Effector memory CD4-positive, alpha-beta T cell (primary cell): ENCODE results near the gene ACTN2.

ENCODE experiments used
- DNase-seq, 3 donors: peaks; one replicate each; pipeline ENCODE4 v3.0.0-alpha.2; 2020
- H3K27ac ChIP-seq: 2 replicates; pipeline ENCODE4 v1.7.0; 2013; ENCODE audit warnings: mild to moderate bottlenecking, low read length, moderate library complexity; ENCODE audit not compliant: insufficient read depth, poor library complexity, severe bottlenecking
- H3K27me3 ChIP-seq: replicated peaks from 2 replicates; pipeline ENCODE4 v1.7.0; 2013; ENCODE audit warnings: mild to moderate bottlenecking, low read length; ENCODE audit not compliant: insufficient read depth, control insufficient read depth, poor library complexity, severe bottlenecking
- H3K36me3 ChIP-seq: 2 replicates; pipeline ENCODE4 v1.7.0; 2013; ENCODE audit warnings: mild to moderate bottlenecking, low read length, moderate library complexity; ENCODE audit not compliant: control insufficient read depth, insufficient read depth
- H3K4me1 ChIP-seq: 2 replicates; pipeline ENCODE4 v1.7.0; 2013; ENCODE audit warnings: low read length, mild to moderate bottlenecking; ENCODE audit not compliant: control insufficient read depth, insufficient read depth, poor library complexity, severe bottlenecking
- H3K4me3 ChIP-seq: 2 replicates; pipeline ENCODE4 v1.7.0; 2013; ENCODE audit warnings: low read length, low read depth, mild to moderate bottlenecking; ENCODE audit not compliant: insufficient read depth, poor library complexity, severe bottlenecking
- H3K9me3 ChIP-seq: 2 replicates; pipeline ENCODE4 v1.7.0; 2013; ENCODE audit warnings: mild to moderate bottlenecking, low read length, moderate library complexity; ENCODE audit not compliant: control insufficient read depth

The ACTN2 gene

DNA sequence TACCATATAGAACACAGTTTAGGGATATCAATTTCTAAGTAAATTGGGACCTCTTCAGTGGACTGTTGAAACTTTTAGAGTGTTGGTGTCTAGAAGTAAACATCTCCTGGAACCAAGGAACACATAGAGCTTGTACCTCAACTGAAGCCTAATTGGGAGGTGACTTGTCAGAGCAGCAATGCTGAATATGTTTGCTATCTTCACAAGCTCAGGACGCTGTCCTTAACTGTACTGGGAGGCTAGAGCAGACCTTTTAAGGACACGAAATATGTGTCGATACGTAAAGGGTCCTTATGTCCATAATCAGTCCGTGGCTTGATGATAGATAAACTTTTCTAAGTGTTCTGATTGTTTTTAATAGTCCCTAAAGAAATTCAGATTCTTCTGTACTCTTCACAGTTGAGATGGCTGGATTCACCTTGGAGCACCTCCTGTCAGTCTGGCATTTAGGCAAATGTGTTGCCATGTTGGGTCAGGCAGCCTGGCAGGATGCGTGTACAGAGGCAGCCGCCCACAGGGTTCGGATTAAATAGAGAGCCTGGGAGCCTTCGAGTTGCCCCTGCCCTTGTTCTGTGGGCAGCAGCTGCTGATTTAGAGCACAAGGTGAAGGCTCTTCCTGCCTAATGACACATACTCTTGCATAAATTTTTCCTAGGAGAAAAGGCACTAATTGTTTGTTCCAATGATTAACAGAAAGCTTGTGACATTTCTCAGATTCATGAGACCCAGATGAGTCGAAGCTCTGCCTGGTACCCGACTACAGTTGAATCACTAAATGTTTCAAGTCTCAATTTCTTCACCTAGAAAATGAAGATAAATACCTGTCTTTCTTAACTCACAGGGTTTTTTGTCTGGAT, 3.6 kb downstream of the ACTN2 start:
- no peak overlapping the region for H3K4me3 ChIP-seq
- no peak for DNase-seq
- no peak overlapping the region for H3K27ac ChIP-seq
- peaks cover 11% of the 10 kb centered on the region for H3K4me1 ChIP-seq
- no peaks in the 10 kb centered on the region for H3K9me3 ChIP-seq
- no peaks in the 10 kb centered on the region for H3K36me3 ChIP-seq
- H3K27me3 ChIP-seq = peaks cover 4% of the 10 kb centered on the region

- DNase-seq = no peak
- H3K36me3 ChIP-seq = no peaks in the 10 kb centered on the region
- H3K9me3 ChIP-seq = no peaks in the 10 kb centered on the region
- peaks cover 11% of the 10 kb centered on the region for H3K4me1 ChIP-seq
- H3K27me3 ChIP-seq = peaks cover 4% of the 10 kb centered on the region
- no peak overlapping the region for H3K4me3 ChIP-seq
- H3K27ac ChIP-seq = no peak overlapping the region
These were observed 5.0 kb downstream of the ACTN2 start for GRCh38 chr1:236691348-236691747.

GRCh38 chr1:236692128-236692527, 5.8 kb downstream of the ACTN2 start:
- no peak for DNase-seq
- Histone ChIP-seq H3K36me3 (no peaks in the 10 kb centered on the region), H3K27me3 (peaks cover 4% of the 10 kb centered on the region), H3K27ac (no peak overlapping the region), H3K4me1 (peaks cover 3% of the 10 kb centered on the region), H3K4me3 (no peak overlapping the region), H3K9me3 (no peaks in the 10 kb centered on the region)

GRCh38 chr1:236692742-236693141, 6.4 kb downstream of the ACTN2 start:
- Histone ChIP-seq H3K9me3 (no peaks in the 10 kb centered on the region), H3K4me3 (no peak overlapping the region), H3K27me3 (peaks cover 4% of the 10 kb centered on the region), H3K27ac (no peak overlapping the region), H3K36me3 (no peaks in the 10 kb centered on the region), H3K4me1 (no peaks in the 10 kb centered on the region)
- DNase-seq = no peak

DNA sequence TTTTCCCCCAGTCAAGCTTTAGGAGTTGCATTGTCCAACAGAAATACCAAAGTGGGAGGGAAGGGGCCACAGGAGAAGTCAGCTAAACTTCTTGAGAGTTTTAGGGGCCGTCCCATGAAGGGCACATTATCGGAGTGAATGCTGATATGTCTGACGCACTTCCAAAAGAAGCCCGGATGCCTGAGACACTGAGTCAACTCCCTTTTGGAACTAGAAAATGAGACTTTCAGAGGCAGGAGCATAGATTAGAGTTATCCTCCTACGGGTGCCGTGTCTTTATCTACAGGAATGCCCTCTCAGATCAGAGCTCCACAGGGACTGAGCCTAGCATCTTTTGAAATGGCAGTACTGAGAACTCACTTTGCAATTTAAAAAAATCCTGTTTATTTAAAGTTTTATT, 13.1 kb downstream of the ACTN2 start:
- peaks cover 4% of the 10 kb centered on the region for H3K27me3 ChIP-seq
- no peak overlapping the region for H3K27ac ChIP-seq
- H3K4me1 ChIP-seq = no peaks in the 10 kb centered on the region
- no peak for DNase-seq
- no peak overlapping the region for H3K4me3 ChIP-seq
- H3K36me3 ChIP-seq = no peaks in the 10 kb centered on the region
- no peaks in the 10 kb centered on the region for H3K9me3 ChIP-seq

DNA sequence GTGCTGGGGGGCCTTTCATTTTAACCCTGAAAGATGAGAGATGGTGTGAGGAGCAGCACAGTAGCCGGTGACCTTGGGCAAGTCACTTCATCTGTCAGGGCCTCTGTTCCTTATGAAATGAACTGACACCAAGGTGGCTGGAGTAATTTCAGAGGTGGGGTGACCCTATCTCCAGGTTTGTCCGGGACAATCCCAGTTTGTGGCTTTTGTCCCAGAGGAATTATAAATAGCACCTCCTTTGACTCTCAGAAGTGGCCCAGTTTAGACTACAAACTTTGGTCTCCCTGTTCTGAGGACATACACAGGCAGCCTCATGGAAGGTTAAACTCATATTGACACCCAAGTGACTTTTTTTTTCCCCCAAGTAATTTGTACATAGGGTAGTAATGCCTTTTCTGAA, 14.6 kb downstream of the ACTN2 start:
- H3K36me3 ChIP-seq = no peaks in the 10 kb centered on the region
- DNase-seq = no peak
- H3K4me3 ChIP-seq = no peak overlapping the region
- H3K27me3 ChIP-seq = no peaks in the 10 kb centered on the region
- H3K4me1 ChIP-seq = no peaks in the 10 kb centered on the region
- H3K9me3 ChIP-seq = no peaks in the 10 kb centered on the region
- no peak overlapping the region for H3K27ac ChIP-seq

DNA sequence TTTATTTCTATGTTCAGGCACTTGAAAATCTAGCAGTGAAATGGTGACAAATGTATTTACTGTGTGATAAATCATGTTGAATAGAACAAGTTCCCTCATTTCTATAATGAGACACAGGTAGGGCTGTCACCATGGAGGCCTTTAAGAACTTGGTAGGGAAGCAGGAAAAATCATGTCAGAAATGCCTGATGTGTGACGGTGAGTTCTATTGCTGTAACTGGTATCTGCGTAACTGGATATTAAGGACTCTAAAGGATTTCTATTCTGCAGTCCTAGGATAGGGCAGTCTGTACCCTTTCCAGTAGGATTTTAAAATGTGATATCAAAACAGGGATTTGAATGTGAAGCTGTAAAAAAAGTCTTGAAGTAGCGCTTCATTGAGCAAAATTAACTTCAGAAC, 15.5 kb downstream of the ACTN2 start:
- Histone ChIP-seq H3K4me3 (no peak overlapping the region), H3K27me3 (no peaks in the 10 kb centered on the region), H3K4me1 (no peaks in the 10 kb centered on the region), H3K27ac (no peak overlapping the region), H3K9me3 (no peaks in the 10 kb centered on the region), H3K36me3 (no peaks in the 10 kb centered on the region)
- no peak for DNase-seq

DNA sequence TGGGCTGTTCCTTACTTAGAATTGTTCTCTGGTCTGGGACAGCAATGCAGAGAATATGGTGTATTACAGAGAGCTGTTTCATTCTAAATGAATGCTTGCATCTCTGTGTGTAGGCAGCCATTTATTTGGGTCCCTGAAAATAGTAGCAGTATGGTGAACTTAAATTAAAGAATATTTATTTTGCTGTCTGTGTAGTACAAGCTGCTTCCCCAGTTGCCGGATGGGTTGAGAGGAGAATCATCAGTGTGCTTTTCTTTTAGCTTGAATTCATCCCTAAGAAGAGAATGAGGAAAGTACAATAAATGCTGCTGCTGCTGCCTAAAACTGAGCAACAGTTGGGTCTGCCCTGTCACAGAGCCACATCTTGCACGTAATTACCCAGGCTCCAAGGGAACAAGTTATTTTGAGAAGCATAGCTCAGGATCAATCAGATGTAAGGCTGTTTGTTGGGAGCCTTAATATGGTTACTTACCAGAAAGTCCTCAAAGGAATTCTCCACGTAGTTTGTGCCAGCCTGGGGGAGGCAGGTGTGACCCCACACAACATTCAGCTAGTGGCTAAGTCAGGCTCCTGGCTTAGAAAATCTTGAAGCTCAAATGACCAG, 16.6 kb downstream of the ACTN2 start:
- Histone ChIP-seq H3K9me3 (no peaks in the 10 kb centered on the region), H3K27me3 (no peaks in the 10 kb centered on the region), H3K36me3 (no peaks in the 10 kb centered on the region), H3K4me1 (no peaks in the 10 kb centered on the region), H3K4me3 (no peak overlapping the region), H3K27ac (no peak overlapping the region)
- no peak for DNase-seq

- Histone ChIP-seq H3K36me3 (no peaks in the 10 kb centered on the region), H3K9me3 (no peaks in the 10 kb centered on the region), H3K27me3 (no peaks in the 10 kb centered on the region), H3K27ac (no peak overlapping the region), H3K4me1 (no peaks in the 10 kb centered on the region), H3K4me3 (no peak overlapping the region)
- no peak for DNase-seq
These were observed 19.5 kb downstream of the ACTN2 start for GRCh38 chr1:236705771-236706170.

DNA sequence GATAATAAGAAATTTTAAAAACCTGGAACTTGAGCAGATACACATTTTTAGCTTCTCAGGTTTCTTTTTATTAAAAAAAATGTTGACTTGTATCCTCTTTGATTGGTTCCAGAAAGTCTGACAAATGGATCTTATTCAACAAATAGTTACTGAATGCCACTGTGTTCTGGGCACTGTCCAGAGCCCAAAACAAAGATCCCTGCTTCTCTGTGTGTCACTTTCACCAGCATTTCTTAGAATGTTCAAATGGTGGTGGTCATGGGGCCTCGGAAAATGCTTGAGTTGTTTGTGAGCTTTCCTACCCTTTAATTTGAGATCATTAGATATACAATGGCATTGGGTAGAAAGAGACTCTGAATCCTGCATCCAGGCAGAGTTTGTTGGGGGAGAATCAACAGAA, 19.9 kb downstream of the ACTN2 start:
- Histone ChIP-seq H3K27ac (no peak overlapping the region), H3K4me1 (no peaks in the 10 kb centered on the region), H3K4me3 (no peak overlapping the region), H3K36me3 (no peaks in the 10 kb centered on the region), H3K27me3 (no peaks in the 10 kb centered on the region), H3K9me3 (no peaks in the 10 kb centered on the region)
- DNase-seq = no peak
